DOHH2 (cell line): Measurements from ENCODE around the gene PLCG2.

Experiments
- H3F3A ChIP-seq: fragments of 200-600 bp; sonication (generic), shearing (Covaris generic); 2 replicates; pipeline ENCODE4 v1.6.0; 2016; ENCODE audit warnings: antibody characterized with exemption, mild to moderate bottlenecking; ENCODE audit not compliant: control insufficient read depth, insufficient read depth
- H3K27ac ChIP-seq: fragments of 200-600 bp; sonication (generic); 2 replicates; pipeline ENCODE4 v1.5.1; 2014; ENCODE audit warnings: low read depth, mild to moderate bottlenecking, low read length, moderate library complexity
- H3K27me3 ChIP-seq: fragments of 200-600 bp; sonication (generic); 2 replicates; pipeline ENCODE4 v1.6.1; 2014; ENCODE audit warnings: mild to moderate bottlenecking, low read length, mixed read lengths; ENCODE audit not compliant: control insufficient read depth
- H3K36me3 ChIP-seq: fragments of 200-600 bp; sonication (generic); 2 replicates; pipeline ENCODE4 v1.6.1; 2014; ENCODE audit warnings: mild to moderate bottlenecking, low read length, moderate library complexity, mixed read lengths; ENCODE audit not compliant: control insufficient read depth
- H3K4me1 ChIP-seq: fragments of 200-600 bp; sonication (generic); 2 replicates; pipeline ENCODE4 v1.6.1; 2014; ENCODE audit warnings: mild to moderate bottlenecking, low read length, mixed read lengths; ENCODE audit not compliant: control insufficient read depth
- H3K4me2 ChIP-seq: fragments of 200-600 bp; sonication (generic); 2 replicates; pipeline ENCODE4 v1.6.0; 2014; ENCODE audit warnings: mild to moderate bottlenecking, low read length, moderate library complexity
- H3K4me3 ChIP-seq: fragments of 200-600 bp; sonication (generic); 2 replicates; pipeline ENCODE4 v1.5.1; 2014; ENCODE audit warnings: mild to moderate bottlenecking, low read length, mixed read lengths
- H3K79me2 ChIP-seq: fragments of 200-600 bp; sonication (generic); 2 replicates; pipeline ENCODE4 v1.6.1; 2014; ENCODE audit warnings: mild to moderate bottlenecking, low read length, mixed read lengths; ENCODE audit not compliant: control insufficient read depth
- H3K9me2 ChIP-seq: fragments of 200-600 bp; sonication (generic); replicated peaks from 2 replicates; pipeline ENCODE4 v1.6.1; 2014; ENCODE audit warnings: mild to moderate bottlenecking, low read length, mixed read lengths; ENCODE audit not compliant: control insufficient read depth
- H3K9me3 ChIP-seq: fragments of 200-600 bp; sonication (generic); 2 replicates; pipeline ENCODE4 v1.6.1; 2014; ENCODE audit warnings: antibody characterized with exemption, low read length, mixed read lengths; ENCODE audit not compliant: control insufficient read depth, insufficient read depth
- H4K20me1 ChIP-seq: fragments of 200-600 bp; sonication (generic); 2 replicates; pipeline ENCODE4 v1.6.0; 2014; ENCODE audit warnings: low read depth, mild to moderate bottlenecking, antibody characterized with exemption, low read length, moderate library complexity; ENCODE audit not compliant: control insufficient read depth, insufficient read depth
- CTCF ChIP-seq: fragments of 200-600 bp; sonication (generic); IDR thresholded peaks from one replicate; pipeline ENCODE4 v1.5.1; 2014; ENCODE audit warnings: antibody characterized with exemption, mild to moderate bottlenecking, low read depth, low read length; ENCODE audit not compliant: poor library complexity, severe bottlenecking
- EZH2phosphoT487 ChIP-seq: fragments of 200-600 bp; sonication (generic); IDR thresholded peaks from 2 replicates; pipeline ENCODE4 v1.6.1; 2017; ENCODE audit warnings: borderline replicate concordance, mild to moderate bottlenecking, antibody characterized with exemption, low read length, moderate library complexity, mixed read lengths

Gene PLCG2

GRCh38 chr16:81826523-81826922 is 47.4 kb downstream of the PLCG2 start:
- Histone ChIP-seq H3K4me3 (peak overlapping the region; percentile 54), H4K20me1 (no peaks in the 10 kb centered on the region), H3K9me2 (no peaks in the 10 kb centered on the region), H3K36me3 (peaks cover 79% of the 10 kb centered on the region), H3K27ac (peak overlapping the region; percentile 100), H3K4me2 (peak overlapping the region; percentile 99), H3K4me1 (peaks cover 95% of the 10 kb centered on the region), H3K27me3 (no peaks in the 10 kb centered on the region), H3K79me2 (peaks cover 90% of the 10 kb centered on the region), H3F3A (peaks cover 63% of the 10 kb centered on the region), H3K9me3 (no peaks in the 10 kb centered on the region)
- TF ChIP-seq EZH2phosphoT487 (no peak), CTCF (no peak)

GRCh38 chr16:81830845-81831540 is 51.9 kb downstream of the PLCG2 start:
- no peaks in the 10 kb centered on the region for H3K9me2 ChIP-seq
- H3K36me3 ChIP-seq: peaks cover 81% of the 10 kb centered on the region
- peaks cover 92% of the 10 kb centered on the region for H3K79me2 ChIP-seq

GRCh38 chr16:81831722-81832126 is 52.6 kb downstream of the PLCG2 start:
- Histone ChIP-seq H3K79me2 (peaks cover 90% of the 10 kb centered on the region), H3K36me3 (peaks cover 79% of the 10 kb centered on the region), H3K9me2 (no peaks in the 10 kb centered on the region), H3K4me1 (peaks cover 97% of the 10 kb centered on the region), H3F3A (peaks cover 48% of the 10 kb centered on the region), H3K27me3 (no peaks in the 10 kb centered on the region), H4K20me1 (no peaks in the 10 kb centered on the region), H3K27ac (peak overlapping the region; percentile 100), H3K9me3 (no peaks in the 10 kb centered on the region), H3K4me2 (peak overlapping the region; percentile 99), H3K4me3 (peak overlapping the region; percentile 80)
- TF ChIP-seq EZH2phosphoT487 (no peak), CTCF (peak; percentile 39)

More at GRCh38 chr16:81830845-81831540, 51.9 kb downstream of the PLCG2 start:
- Histone ChIP-seq H3K4me3 (peak overlapping the region; percentile 80), H3K4me1 (peaks cover 97% of the 10 kb centered on the region), H3K27me3 (no peaks in the 10 kb centered on the region), H3K4me2 (peak overlapping the region; percentile 99), H4K20me1 (no peaks in the 10 kb centered on the region), H3K9me3 (no peaks in the 10 kb centered on the region), H3K27ac (peak overlapping the region; percentile 100), H3F3A (peaks cover 50% of the 10 kb centered on the region)
- TF ChIP-seq CTCF (no peak), EZH2phosphoT487 (no peak)
